ENCODE data around the gene FITM1.
A peak's percentile ranks its signal among the peaks of the same experiment; 100 is the strongest.

The FITM1 gene

GRCh38 chr14:24096545-24097181 is 33.8 kb upstream of the FITM1 start:
- TF ChIP-seq CTCF (IDR thresholded peaks at IDR 0.05) = no peak
- peaks cover 11% of the 10 kb centered on the region for H3K79me2 ChIP-seq

GRCh38 chr14:24098229-24098926 is 32.1 kb upstream of the FITM1 start:
- no peak overlapping the region for H2AFZ ChIP-seq
- peaks cover 14% of the 10 kb centered on the region for H3K79me2 ChIP-seq
- H3K4me1 ChIP-seq = peaks cover 23% of the 10 kb centered on the region
- no peak overlapping the region for H3K9ac ChIP-seq
- H3K9me3 ChIP-seq (ENCODE audit: control insufficient read depth, low read length) = no peaks in the 10 kb centered on the region
- H3K4me2 ChIP-seq (ENCODE audit: low read length) = no peak overlapping the region
- H3K36me3 ChIP-seq (ENCODE audit: control insufficient read depth, insufficient read depth, low read length) = no peaks in the 10 kb centered on the region
- peak overlapping the region; percentile 62 for H3K27ac ChIP-seq
- no peak overlapping the region for H3K4me3 ChIP-seq (ENCODE audit: low read depth, low read length)
- no peak for TF ChIP-seq CTCF (IDR thresholded peaks at IDR 0.05)
- H3K27me3 ChIP-seq (ENCODE audit: control insufficient read depth, insufficient read depth, low read length) = no peaks in the 10 kb centered on the region

More at GRCh38 chr14:24096545-24097181, 33.8 kb upstream of the FITM1 start:
- H2AFZ ChIP-seq = no peak overlapping the region
- no peak overlapping the region for H3K4me3 ChIP-seq (ENCODE audit: low read depth, low read length)
- no peaks in the 10 kb centered on the region for H3K27me3 ChIP-seq (ENCODE audit: control insufficient read depth, insufficient read depth, low read length)
- peak overlapping the region; percentile 98 for H3K27ac ChIP-seq
- no peak overlapping the region for H3K4me2 ChIP-seq (ENCODE audit: low read length)
- H3K9me3 ChIP-seq (ENCODE audit: control insufficient read depth, low read length) = no peaks in the 10 kb centered on the region
- H3K36me3 ChIP-seq (ENCODE audit: control insufficient read depth, insufficient read depth, low read length) = no peaks in the 10 kb centered on the region
- no peak overlapping the region for H3K9ac ChIP-seq
- H3K4me1 ChIP-seq = peaks cover 23% of the 10 kb centered on the region

GRCh38 chr14:24098927-24099813 is 31.3 kb upstream of the FITM1 start:
- Histone ChIP-seq H3K27ac (peak overlapping the region; percentile 62), H3K4me1 (peaks cover 18% of the 10 kb centered on the region), H3K36me3 (ENCODE audit: control insufficient read depth, insufficient read depth, low read length) (no peaks in the 10 kb centered on the region)

More at GRCh38 chr14:24098927-24099813, 31.3 kb upstream of the FITM1 start:
- Histone ChIP-seq H3K4me3 (ENCODE audit: low read depth, low read length) (no peak overlapping the region), H3K9ac (no peak overlapping the region), H3K9me3 (ENCODE audit: control insufficient read depth, low read length) (no peaks in the 10 kb centered on the region), H3K79me2 (peaks cover 18% of the 10 kb centered on the region), H3K27me3 (ENCODE audit: control insufficient read depth, insufficient read depth, low read length) (no peaks in the 10 kb centered on the region), H2AFZ (peak overlapping the region; percentile 34), H3K4me2 (ENCODE audit: low read length) (no peak overlapping the region)
- no peak for TF ChIP-seq CTCF (IDR thresholded peaks at IDR 0.05)
